ENCODE measurements around the gene PRLR. TPM values are rescaled to one million over a fixed set of nuclear protein-coding genes. Genes with fewer than 3 reads are reported as not detected.

PRLR gene
- total and polyA plus RNA-seq, 9 of the 15 experiments (the other 6 are each of a cell fraction or from before 2014, with no cell fraction given) = 0.02 TPM; not detected in 8

GRCh38 chr5:35047785-35048404 lies 182.4 kb downstream of the PRLR start, which contains the start of gene AGXT2 (continued):
- TF ChIP-seq FOXO4 (CRISPR knock-in tag; IDR thresholded peaks at IDR 0.05) (no peak), ZNF232 (CRISPR knock-in tag; IDR thresholded peaks at IDR 0.05) (no peak), ZBTB8A (IDR thresholded peaks at IDR 0.05; ENCODE audit: partially characterized antibody) (no peak), C11orf30 (IDR thresholded peaks at IDR 0.05; ENCODE audit: low read depth) (no peak), SLC30A9 (CRISPR knock-in tag; IDR thresholded peaks at IDR 0.05) (no peak), U2AF2 (optimal IDR thresholded peaks at IDR 0.05; ENCODE audit: low read depth, low read length) (no peak), ZNF274 (IDR thresholded peaks at IDR 0.05; ENCODE audit: borderline replicate concordance, low read depth, low read length) (no peak), FOXP4 (CRISPR knock-in tag; IDR thresholded peaks at IDR 0.05; ENCODE audit: borderline replicate concordance) (no peak)

All from K562 (cell line).